ENCODE results near the gene ATG5.
"Not testable (repeated sequence)": the region's sequence is repeated elsewhere in the genome, so short reads cannot be mapped to it uniquely, and the experiment has no call there.

The ATG5 gene

GRCh38 chr6:106256201-106256968 is 69.2 kb downstream of the ATG5 start:
- no peak overlapping the region for H3K27ac ChIP-seq
- TF ChIP-seq CTCF (conservative IDR thresholded peaks at IDR 0.05) (no peak), ZFX (IDR thresholded peaks at IDR 0.05) (no peak)

GRCh38 chr6:106255306-106255705 is 70.3 kb downstream of the ATG5 start:
- no peak overlapping the region for H3K27ac ChIP-seq
- TF ChIP-seq ZFX (IDR thresholded peaks at IDR 0.05): no peak
- no peak for TF ChIP-seq CTCF (conservative IDR thresholded peaks at IDR 0.05)

DNA sequence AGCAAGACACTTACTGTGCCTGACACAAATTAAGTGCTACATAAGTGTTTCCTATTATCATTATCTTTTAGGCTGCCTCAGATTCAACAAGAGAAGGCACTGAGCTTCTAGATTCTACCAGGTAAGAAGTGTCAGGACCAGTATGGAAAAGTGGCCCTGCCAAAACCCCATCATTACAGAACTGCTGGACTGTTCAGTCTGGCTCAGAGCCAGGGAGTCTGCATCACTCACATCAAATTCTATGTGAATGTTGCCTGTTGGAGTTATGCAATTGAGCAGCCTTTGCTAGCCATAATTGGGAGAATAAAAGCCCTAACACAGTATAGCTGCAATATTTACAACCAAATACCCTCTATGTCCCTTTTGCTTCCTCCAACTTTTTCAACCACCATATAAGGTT is 70.9 kb downstream of the ATG5 start:
- TF ChIP-seq CTCF (conservative IDR thresholded peaks at IDR 0.05) (no peak), ZFX (IDR thresholded peaks at IDR 0.05) (no peak)
- H3K27ac ChIP-seq: no peak overlapping the region

DNA sequence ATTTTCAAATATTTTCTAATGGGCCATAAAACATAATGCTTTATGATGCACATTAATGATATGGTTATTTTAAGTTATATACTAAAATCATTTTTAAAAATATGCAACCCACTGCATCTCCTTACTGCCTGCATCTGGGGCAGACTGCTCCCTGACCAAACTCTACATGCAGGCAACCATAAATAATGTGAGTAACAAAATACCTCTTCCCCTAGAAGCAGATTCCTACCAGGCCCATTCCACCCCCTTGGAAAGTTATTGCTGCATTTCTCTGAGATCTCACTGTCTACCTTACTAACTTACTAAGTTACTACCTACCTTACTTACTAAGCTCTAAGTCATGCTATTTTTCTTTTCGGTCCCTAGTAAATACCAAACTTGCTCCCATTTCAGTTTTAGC is 71.8 kb downstream of the ATG5 start:
- TF ChIP-seq ZFX (IDR thresholded peaks at IDR 0.05): no peak
- no peak for TF ChIP-seq CTCF (conservative IDR thresholded peaks at IDR 0.05)
- no peak overlapping the region for H3K27ac ChIP-seq

DNA sequence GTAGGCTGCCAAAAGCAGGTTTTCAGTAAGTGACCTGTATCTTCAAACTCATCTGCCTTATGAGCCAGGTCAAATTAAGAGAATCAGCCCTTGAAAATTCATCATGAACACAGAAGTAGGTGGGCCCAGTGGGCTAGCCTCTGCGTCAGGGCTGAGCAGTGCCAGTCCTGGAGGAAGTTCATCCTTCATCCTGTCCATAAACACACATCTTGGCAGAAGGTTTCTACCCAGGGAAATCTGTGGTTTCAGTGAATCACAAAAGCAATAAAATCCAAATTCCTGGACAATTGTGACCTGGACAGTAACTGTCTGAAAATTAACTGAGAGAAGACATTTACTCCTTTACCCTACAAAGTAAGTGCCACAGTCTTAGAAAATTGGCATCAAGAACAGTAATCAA is 72.4 kb downstream of the ATG5 start:
- H3K27ac ChIP-seq: no peak overlapping the region
- no peak for TF ChIP-seq ZFX (IDR thresholded peaks at IDR 0.05)
- TF ChIP-seq CTCF (conservative IDR thresholded peaks at IDR 0.05): no peak

- TF ChIP-seq CTCF (conservative IDR thresholded peaks at IDR 0.05): no peak
- TF ChIP-seq ZFX (IDR thresholded peaks at IDR 0.05): no peak
- H3K27ac ChIP-seq: no peak overlapping the region
These were observed 72.9 kb downstream of the ATG5 start for GRCh38 chr6:106252687-106253086.

DNA sequence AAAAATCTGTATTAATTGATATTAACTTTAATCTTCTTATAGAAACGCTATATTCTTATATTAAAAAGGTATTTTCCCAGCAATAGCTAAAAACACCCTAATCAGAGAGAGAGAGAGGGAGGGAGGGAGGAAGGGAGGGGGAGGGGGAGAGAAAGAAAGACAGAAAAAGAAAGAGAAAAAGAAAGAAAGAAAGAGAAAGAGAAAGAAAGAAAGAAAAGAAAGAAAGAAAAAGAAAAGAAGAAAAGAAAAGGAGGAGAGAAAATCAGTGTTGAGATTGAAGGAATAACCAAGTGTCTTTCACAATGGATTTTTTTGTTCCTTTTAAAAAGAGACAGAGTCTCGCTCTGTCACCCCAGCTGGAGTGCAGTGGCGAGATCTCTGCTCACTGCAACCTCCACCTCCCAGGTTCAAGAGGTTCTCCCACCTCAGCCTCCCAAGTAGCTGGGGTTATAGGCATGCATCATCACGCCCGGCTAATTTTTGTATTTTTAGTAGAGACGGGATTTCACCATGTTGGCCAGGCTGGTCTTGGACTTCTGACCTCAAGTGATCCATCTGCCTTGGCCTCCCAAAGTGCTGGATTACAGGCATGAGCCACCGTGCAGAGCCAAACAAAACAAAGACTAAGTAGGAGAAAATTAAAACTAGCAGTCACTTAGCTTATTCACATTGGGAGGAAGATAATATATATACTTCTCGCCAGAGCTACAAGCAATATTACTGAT is 73.9 kb downstream of the ATG5 start:
- not testable (repeated sequence) for H3K27ac ChIP-seq

All from C4-2B (cell line).